Measurements from ENCODE around the gene IRX2.

DNA sequence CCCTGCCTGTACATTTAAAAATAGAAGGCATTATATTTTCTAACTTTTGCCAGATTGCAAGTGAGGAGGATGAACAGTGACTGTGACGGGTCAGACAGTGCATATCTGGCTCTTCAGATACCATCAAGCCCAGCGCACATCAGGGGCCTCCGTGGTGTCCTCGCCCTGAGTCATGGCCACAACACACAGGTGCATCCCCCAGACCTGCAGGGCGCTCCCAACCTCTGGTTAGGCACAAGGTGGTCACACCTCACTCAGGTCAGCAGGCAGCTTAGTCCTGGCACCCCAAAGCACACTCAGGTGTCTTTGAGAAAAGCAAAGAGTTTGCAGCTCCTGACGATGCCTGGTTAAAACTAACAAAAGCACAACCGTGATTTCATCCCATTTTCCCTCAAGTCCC is 28.6 kb downstream of the IRX2 start:
- no peak for TF ChIP-seq CTCF (IDR thresholded peaks at IDR 0.05; ENCODE audit: insufficient read depth, low read depth, low read length)
- no peak for TF ChIP-seq EZH2 (IDR thresholded peaks at IDR 0.05; ENCODE audit: insufficient read depth, low read length)

Data from astrocyte (in vitro differentiated cells and primary cell).